Measurements from ENCODE around the gene CEP170B.

CEP170B gene

GRCh38 chr14:104858811-104859426 lies 6.1 kb upstream of the CEP170B start:
- DNase-seq: no peak
- H3K36me3 ChIP-seq (replicated peaks): no peaks in the 10 kb centered on the region
- no peak overlapping the region for H3K27ac ChIP-seq
- H3K4me3 ChIP-seq (ENCODE audit: low read depth, low read length): no peak overlapping the region
- peaks cover 2% of the 10 kb centered on the region for H3K27me3 ChIP-seq (replicated peaks)
- in situ Hi-C loops (cut with HindIII; ENCODE audit: low pct_ligation_motif_present, low sequenced_read_pairs): no loop called here
- no peak for TF ChIP-seq CTCF (IDR thresholded peaks at IDR 0.05; ENCODE audit: low read depth, low read length, missing control alignments)

- in situ Hi-C loops (cut with HindIII; ENCODE audit: low pct_ligation_motif_present, low sequenced_read_pairs): no loop called here
- Histone ChIP-seq H3K27me3 (replicated peaks) (peaks cover 9% of the 10 kb centered on the region), H3K4me3 (ENCODE audit: low read depth, low read length) (no peak overlapping the region), H3K27ac (no peak overlapping the region), H3K36me3 (replicated peaks) (no peaks in the 10 kb centered on the region)
- DNase-seq: no peak
- TF ChIP-seq CTCF (IDR thresholded peaks at IDR 0.05; ENCODE audit: low read depth, low read length, missing control alignments): no peak
Measured at GRCh38 chr14:104859900-104860299, 5.2 kb upstream of the CEP170B start.

- no peak for DNase-seq
- H3K27me3 ChIP-seq (replicated peaks): peaks cover 9% of the 10 kb centered on the region
- no peak overlapping the region for H3K4me3 ChIP-seq (ENCODE audit: low read depth, low read length)
- H3K36me3 ChIP-seq (replicated peaks): no peaks in the 10 kb centered on the region
- in situ Hi-C loops (cut with HindIII; ENCODE audit: low pct_ligation_motif_present, low sequenced_read_pairs): no loop called here
- no peak overlapping the region for H3K27ac ChIP-seq
- TF ChIP-seq CTCF (IDR thresholded peaks at IDR 0.05; ENCODE audit: low read depth, low read length, missing control alignments): no peak
Measured at GRCh38 chr14:104860414-104860813, 4.7 kb upstream of the CEP170B start.

- in situ Hi-C loops (cut with HindIII; ENCODE audit: low pct_ligation_motif_present, low sequenced_read_pairs): no loop called here
- H3K27me3 ChIP-seq (replicated peaks): peaks cover 9% of the 10 kb centered on the region
- no peak for DNase-seq
- no peak overlapping the region for H3K4me3 ChIP-seq (ENCODE audit: low read depth, low read length)
- no peak overlapping the region for H3K27ac ChIP-seq
- no peaks in the 10 kb centered on the region for H3K36me3 ChIP-seq (replicated peaks)
- TF ChIP-seq CTCF (IDR thresholded peaks at IDR 0.05; ENCODE audit: low read depth, low read length, missing control alignments): no peak
Measured at GRCh38 chr14:104863131-104863862, 1.8 kb upstream of the CEP170B start.

- no peak for DNase-seq
- Histone ChIP-seq H3K36me3 (replicated peaks) (no peaks in the 10 kb centered on the region), H3K27ac (no peak overlapping the region), H3K4me3 (ENCODE audit: low read depth, low read length) (no peak overlapping the region), H3K27me3 (replicated peaks) (peaks cover 9% of the 10 kb centered on the region)
- no peak for TF ChIP-seq CTCF (IDR thresholded peaks at IDR 0.05; ENCODE audit: low read depth, low read length, missing control alignments)
- in situ Hi-C loops (cut with HindIII; ENCODE audit: low pct_ligation_motif_present, low sequenced_read_pairs): no loop called here
Measured at GRCh38 chr14:104863923-104864266, 1.2 kb upstream of the CEP170B start.

Data from brain microvascular endothelial cell (primary cell).